Fibroblast of pulmonary artery (primary cell): ENCODE results near the gene SOX13.

Experiments
- DNase-seq: peaks from one replicate; pipeline ENCODE4 v3.0.0-alpha.2; 2010; ENCODE audit warnings: low read depth
- H3K4me3 ChIP-seq: replicated peaks from 2 replicates; pipeline ENCODE4 v1.5.1; 2011; ENCODE audit warnings: low read depth, mild to moderate bottlenecking, control low read depth, low read length, moderate library complexity
- CTCF ChIP-seq: IDR thresholded peaks from 2 replicates; pipeline ENCODE4 v1.5.1; 2011; ENCODE audit warnings: mild to moderate bottlenecking, control low read depth, low read length, inconsistent platforms; ENCODE audit errors: missing control alignments

Gene SOX13

GRCh38 chr1:204074274-204075138, 1.6 kb downstream of the SOX13 start:
- peak; percentile 86 for DNase-seq
- no peak for TF ChIP-seq CTCF
- H3K4me3 ChIP-seq: peak overlapping the region; percentile 70

GRCh38 chr1:204075139-204075521, 2.2 kb downstream of the SOX13 start:
- no peak for DNase-seq
- H3K4me3 ChIP-seq: peak overlapping the region; percentile 70
- no peak for TF ChIP-seq CTCF

GRCh38 chr1:204075890-204076846, 3.3 kb downstream of the SOX13 start:
- no peak for TF ChIP-seq CTCF
- no peak overlapping the region for H3K4me3 ChIP-seq
- no peak for DNase-seq

- H3K4me3 ChIP-seq: no peak overlapping the region
- no peak for DNase-seq
- TF ChIP-seq CTCF: no peak
Observed at GRCh38 chr1:204076891-204077290, 4.0 kb downstream of the SOX13 start.

- DNase-seq: no peak
- H3K4me3 ChIP-seq: no peak overlapping the region
- no peak for TF ChIP-seq CTCF
Observed at GRCh38 chr1:204077979-204078696, 5.2 kb downstream of the SOX13 start.

- no peak for TF ChIP-seq CTCF
- DNase-seq: no peak
- H3K4me3 ChIP-seq: no peak overlapping the region
Observed at GRCh38 chr1:204079608-204079999, 6.7 kb downstream of the SOX13 start.
